Testis (tissue), 2 donors: ENCODE results near the gene PPP1R14D.

Experiments used
- CTCF ChIP-seq, 3 experiments: fragments of 450-650 bp in 2 of 3; fragments of 200-600 bp in 1 of 3; sonication (generic) in 1 of 3; IDR thresholded peaks; one replicate each; pipeline ENCODE4 v1.5.1; 2016 to 2019; ENCODE audit warnings: antibody characterized with exemption in 3 of 3, mild to moderate bottlenecking in 2 of 3, moderate library complexity in 1 of 3
- POLR2A ChIP-seq: fragments of 450-650 bp; IDR thresholded peaks from one replicate; pipeline ENCODE4 v1.6.1; 2017; ENCODE audit warnings: antibody characterized with exemption, mild to moderate bottlenecking, moderate library complexity

GRCh38 chr15:40843261-40843884, 14.9 kb upstream of the PPP1R14D start:
- TF ChIP-seq CTCF (IDR thresholded peaks at IDR 0.05) (no peak), POLR2A (no peak)
